ENCODE results near the gene CDCA4.

Gene CDCA4

DNA sequence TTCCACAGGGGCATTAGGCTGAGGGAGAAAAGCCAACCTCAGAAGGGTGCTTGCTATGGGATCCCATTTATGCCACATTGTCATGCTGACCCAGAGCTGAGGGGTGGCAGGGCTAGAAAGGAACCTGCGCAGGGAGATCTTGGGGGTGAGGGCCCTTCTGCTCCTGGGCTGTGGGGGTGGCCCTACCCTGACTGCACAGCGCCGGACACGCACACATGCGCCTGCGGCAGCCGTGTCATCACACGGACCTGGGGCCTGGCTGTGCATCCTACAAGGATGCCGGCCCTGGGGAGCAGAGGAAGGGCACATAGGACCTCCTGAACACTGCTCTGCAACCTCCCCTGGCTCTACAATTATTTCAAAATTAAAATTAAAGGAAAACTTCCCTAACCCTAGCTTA lies 6.9 kb downstream of the CDCA4 start:
- in situ Hi-C loops (cut with MboI; ENCODE audit: low pct_unique_long_range_greater_than_20kb, low sequenced_read_pairs, unreplicated experiment): no loop called here
- TF ChIP-seq, protein P1, sequence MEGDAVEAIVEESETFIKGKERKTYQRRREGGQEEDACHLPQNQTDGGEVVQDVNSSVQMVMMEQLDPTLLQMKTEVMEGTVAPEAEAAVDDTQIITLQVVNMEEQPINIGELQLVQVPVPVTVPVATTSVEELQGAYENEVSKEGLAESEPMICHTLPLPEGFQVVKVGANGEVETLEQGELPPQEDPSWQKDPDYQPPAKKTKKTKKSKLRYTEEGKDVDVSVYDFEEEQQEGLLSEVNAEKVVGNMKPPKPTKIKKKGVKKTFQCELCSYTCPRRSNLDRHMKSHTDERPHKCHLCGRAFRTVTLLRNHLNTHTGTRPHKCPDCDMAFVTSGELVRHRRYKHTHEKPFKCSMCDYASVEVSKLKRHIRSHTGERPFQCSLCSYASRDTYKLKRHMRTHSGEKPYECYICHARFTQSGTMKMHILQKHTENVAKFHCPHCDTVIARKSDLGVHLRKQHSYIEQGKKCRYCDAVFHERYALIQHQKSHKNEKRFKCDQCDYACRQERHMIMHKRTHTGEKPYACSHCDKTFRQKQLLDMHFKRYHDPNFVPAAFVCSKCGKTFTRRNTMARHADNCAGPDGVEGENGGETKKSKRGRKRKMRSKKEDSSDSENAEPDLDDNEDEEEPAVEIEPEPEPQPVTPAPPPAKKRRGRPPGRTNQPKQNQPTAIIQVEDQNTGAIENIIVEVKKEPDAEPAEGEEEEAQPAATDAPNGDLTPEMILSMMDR (IDR thresholded peaks at IDR 0.05; ENCODE audit: extremely low read depth, insufficient read depth, missing control alignments): no peak
- no peak for DNase-seq (ENCODE audit: low spot score)

DNA sequence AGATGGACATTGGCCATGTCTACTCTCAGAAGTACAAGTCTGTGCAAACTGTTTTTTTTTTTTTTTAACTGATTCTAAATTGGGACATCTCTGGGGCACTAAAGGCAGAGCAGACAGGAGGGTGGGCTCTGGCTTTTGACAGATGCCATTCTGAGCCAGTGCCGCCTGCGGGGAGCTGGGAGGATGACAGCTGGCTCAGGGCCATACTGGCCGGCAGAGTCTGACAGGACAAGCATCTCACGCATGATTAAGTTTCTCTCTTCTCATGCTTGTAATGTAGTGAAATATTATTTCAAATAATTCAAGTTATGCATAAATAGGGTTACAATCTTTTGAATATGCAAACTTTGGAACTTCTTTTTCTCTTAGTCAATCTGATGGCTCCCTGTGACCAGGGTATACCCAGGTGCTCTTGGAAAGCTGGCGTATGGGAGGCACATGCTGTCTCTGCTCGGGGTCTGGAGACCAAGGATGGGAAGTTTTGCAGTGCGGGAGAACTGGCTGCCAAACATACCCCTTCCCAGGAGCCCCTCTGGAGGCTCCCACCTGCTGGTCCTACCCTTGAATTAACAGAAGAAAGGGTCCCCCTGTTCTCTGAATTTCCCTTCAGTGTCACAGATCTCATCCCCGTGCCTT lies 7.6 kb downstream of the CDCA4 start:
- TF ChIP-seq, protein P1 (IDR thresholded peaks at IDR 0.05; ENCODE audit: extremely low read depth, insufficient read depth, missing control alignments): no peak
- in situ Hi-C loops (cut with MboI; ENCODE audit: low pct_unique_long_range_greater_than_20kb, low sequenced_read_pairs, unreplicated experiment): no loop called here
- DNase-seq (ENCODE audit: low spot score): no peak

DNA sequence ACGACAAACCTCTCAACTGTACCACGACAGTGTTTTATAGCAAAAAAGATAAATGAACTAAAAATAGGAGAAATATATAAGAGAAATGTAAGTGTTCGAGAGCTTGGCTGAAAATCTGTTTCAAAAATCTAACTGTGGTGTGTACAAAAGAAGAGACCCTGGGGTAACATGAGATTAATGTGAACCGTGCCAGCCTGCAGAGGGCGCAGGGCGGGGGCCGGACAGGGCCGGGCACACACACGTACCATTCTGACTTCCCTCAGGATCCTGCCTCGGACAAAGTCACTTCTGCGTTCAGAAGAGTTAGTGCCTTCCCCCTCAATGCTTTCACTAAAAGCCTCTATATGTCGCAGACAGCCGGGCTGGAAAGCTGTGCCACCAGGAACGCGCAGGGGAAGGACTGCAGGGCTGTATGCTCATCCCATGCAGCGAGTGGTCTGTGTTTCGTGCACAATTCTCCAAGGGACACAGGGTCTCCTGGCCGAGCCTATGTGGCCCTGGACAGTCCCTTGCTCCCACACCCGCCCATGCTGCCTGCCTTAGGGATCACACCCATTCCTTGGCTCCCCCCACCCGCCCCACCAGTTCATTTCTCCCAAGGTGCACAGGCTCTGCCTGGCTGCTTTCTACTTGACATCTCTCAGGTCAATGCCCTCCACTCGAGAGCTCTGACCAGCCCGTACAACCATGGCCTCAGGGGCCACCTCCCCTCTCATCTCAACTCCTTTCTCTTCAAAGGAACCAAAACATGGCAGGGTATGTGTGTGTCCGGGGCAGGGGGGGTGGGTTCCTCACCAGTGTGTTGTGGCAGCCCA lies 8.5 kb downstream of the CDCA4 start:
- in situ Hi-C loops (cut with MboI; ENCODE audit: low pct_unique_long_range_greater_than_20kb, low sequenced_read_pairs, unreplicated experiment): no loop called here
- DNase-seq (ENCODE audit: low spot score): no peak
- TF ChIP-seq, protein P1 (IDR thresholded peaks at IDR 0.05; ENCODE audit: extremely low read depth, insufficient read depth, missing control alignments): peak; percentile 16

DNA sequence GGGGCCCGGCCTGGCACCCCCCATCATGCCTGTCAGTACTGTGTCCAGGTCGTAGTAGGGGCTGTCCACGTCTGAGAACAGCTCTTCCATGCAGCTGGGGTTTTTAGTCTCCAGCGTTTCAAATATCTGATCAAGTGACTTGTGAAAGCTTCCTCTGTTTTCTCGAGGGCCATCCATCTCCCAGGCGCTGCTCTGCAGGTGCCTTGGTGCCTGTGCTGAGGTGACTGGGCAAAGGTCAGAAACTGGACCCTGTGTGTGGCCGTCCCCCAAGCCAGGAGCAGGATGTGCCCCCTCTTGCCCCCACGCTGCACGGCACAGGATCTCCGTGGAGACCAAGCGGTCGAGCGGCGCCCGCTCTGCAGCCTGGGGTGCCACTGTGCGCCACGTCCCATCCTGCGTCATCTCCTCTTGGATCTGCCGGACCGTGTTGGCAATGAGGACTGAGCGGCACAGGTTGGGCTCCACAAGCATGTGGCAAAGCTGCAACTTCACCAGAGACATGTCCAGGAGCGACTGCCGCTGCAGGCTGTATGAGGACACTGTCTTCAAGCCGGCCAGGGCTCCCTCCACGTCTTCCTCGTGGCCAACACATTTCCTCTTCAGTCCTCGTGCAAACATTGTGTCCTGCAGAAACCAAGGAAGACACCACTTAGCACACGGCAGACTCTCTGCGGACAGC lies 9.4 kb downstream of the CDCA4 start:
- TF ChIP-seq, protein P1 (IDR thresholded peaks at IDR 0.05; ENCODE audit: extremely low read depth, insufficient read depth, missing control alignments): no peak
- no peak for DNase-seq (ENCODE audit: low spot score)
- in situ Hi-C loops (cut with MboI; ENCODE audit: low pct_unique_long_range_greater_than_20kb, low sequenced_read_pairs, unreplicated experiment): no loop called here

DNA sequence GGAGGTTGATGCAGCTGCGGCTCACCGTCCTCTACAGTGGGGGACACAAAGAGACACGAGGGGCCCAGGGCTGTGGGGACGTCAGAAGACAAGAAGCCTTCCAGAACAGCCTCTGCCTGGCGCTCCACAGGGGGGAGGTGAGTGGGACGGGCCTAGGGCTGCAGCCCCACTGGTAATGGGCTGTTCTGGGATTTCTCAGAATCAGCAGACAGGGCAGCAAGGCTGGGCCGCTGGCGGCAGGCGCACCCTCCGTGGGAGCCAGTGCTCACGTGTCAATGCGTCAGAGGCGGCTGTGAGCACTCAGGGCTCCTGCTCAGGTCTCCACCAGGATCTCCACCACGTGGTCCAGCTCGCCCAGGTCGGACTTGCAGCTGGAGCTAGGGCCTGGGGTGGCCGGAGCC lies 10.0 kb downstream of the CDCA4 start:
- TF ChIP-seq, protein P1 (IDR thresholded peaks at IDR 0.05; ENCODE audit: extremely low read depth, insufficient read depth, missing control alignments): no peak
- in situ Hi-C loops (cut with MboI; ENCODE audit: low pct_unique_long_range_greater_than_20kb, low sequenced_read_pairs, unreplicated experiment): no loop called here
- DNase-seq (ENCODE audit: low spot score): no peak

DNA sequence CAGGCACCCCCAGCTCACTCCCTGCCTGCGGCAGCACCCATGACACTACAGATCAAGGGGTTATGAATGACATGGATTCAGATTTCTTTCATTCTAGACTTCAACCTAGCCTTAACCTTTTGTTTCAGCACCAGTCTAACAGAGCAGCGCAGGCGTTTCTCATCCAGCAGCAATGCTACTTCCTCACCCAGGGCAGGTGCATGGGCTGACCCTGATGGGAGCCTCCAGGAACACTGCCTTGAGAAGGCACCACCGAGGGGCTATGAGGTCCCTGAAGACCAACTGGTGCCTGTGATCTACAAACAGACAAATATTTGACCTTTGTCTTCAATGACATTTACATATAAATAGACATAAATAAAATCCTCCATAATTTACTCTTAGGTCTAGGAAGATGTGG lies 10.8 kb downstream of the CDCA4 start:
- TF ChIP-seq, protein P1 (IDR thresholded peaks at IDR 0.05; ENCODE audit: extremely low read depth, insufficient read depth, missing control alignments): no peak
- in situ Hi-C loops (cut with MboI; ENCODE audit: low pct_unique_long_range_greater_than_20kb, low sequenced_read_pairs, unreplicated experiment): no loop called here
- DNase-seq (ENCODE audit: low spot score): no peak
